Astrocyte (in vitro differentiated cells and primary cell): ENCODE measurements around the gene CHMP1A. TPM values are rescaled to one million over a fixed set of nuclear protein-coding genes. Genes with fewer than 3 reads are reported as not detected.
A peak's percentile ranks its signal among the peaks of the same experiment; 100 is the strongest.

Source experiments
- DNase-seq: peaks from one replicate; pipeline ENCODE4 v3.0.0-alpha.2; 2010; ENCODE audit warnings: low read depth
- FAIRE-seq: peaks from 2 replicates; lab custom pipeline; 2011; peaks lifted over from hg19 to GRCh38; lab: Jason Lieb, UNC
- H2AFZ ChIP-seq: 2 replicates; pipeline ENCODE4 v1.6.0; 2012; ENCODE audit warnings: low read depth, low read length, inconsistent platforms
- H3K27ac ChIP-seq: 2 replicates; pipeline ENCODE4 v1.5.1; 2011; ENCODE audit warnings: low read depth, low read length, inconsistent platforms
- H3K27me3 ChIP-seq: 2 replicates; pipeline ENCODE4 v1.6.0; 2011; ENCODE audit warnings: low read length, inconsistent platforms; ENCODE audit not compliant: insufficient read depth
- H3K36me3 ChIP-seq: 2 replicates; pipeline ENCODE4 v1.5.1; 2011; ENCODE audit warnings: low read length, inconsistent platforms; ENCODE audit not compliant: insufficient read depth
- H3K4me1 ChIP-seq: 2 replicates; pipeline ENCODE4 v1.5.1; 2011; ENCODE audit warnings: low read length, inconsistent platforms; ENCODE audit not compliant: insufficient read depth
- H3K4me2 ChIP-seq: 2 replicates; pipeline ENCODE4 v1.6.0; 2012; ENCODE audit warnings: low read length, inconsistent platforms
- H3K4me3 ChIP-seq: 2 replicates; pipeline ENCODE4 v1.5.1; 2011; ENCODE audit warnings: low read depth, mild to moderate bottlenecking, low read length, inconsistent platforms; ENCODE audit not compliant: insufficient read depth
- H3K79me2 ChIP-seq: 2 replicates; pipeline ENCODE4 v1.6.0; 2012; ENCODE audit warnings: mild to moderate bottlenecking, low read length, inconsistent platforms; ENCODE audit not compliant: insufficient read depth
- H3K9ac ChIP-seq: 2 replicates; pipeline ENCODE4 v1.6.0; 2012; ENCODE audit warnings: mild to moderate bottlenecking, low read length, inconsistent platforms
- H3K9me3 ChIP-seq: 2 replicates; pipeline ENCODE4 v1.5.1; 2012; ENCODE audit warnings: low read depth, mild to moderate bottlenecking, low read length, inconsistent platforms; ENCODE audit not compliant: insufficient read depth
- H4K20me1 ChIP-seq: 2 replicates; pipeline ENCODE4 v1.6.0; 2012; ENCODE audit warnings: low read length, inconsistent platforms; ENCODE audit not compliant: insufficient read depth
- H3K27ac Mint-ChIP-seq: one replicate; pipeline ENCODE4 v1.8.0; 2021; ENCODE audit warnings: mild to moderate bottlenecking, mixed read lengths; ENCODE audit not compliant: unreplicated experiment
- H3K27me3 Mint-ChIP-seq: one replicate; pipeline ENCODE4 v1.8.0; 2021; ENCODE audit warnings: low read depth, mixed read lengths; ENCODE audit not compliant: unreplicated experiment
- H3K36me3 Mint-ChIP-seq: one replicate; pipeline ENCODE4 v1.8.0; 2021; ENCODE audit warnings: low read depth, mixed read lengths; ENCODE audit not compliant: unreplicated experiment
- H3K4me1 Mint-ChIP-seq: one replicate; pipeline ENCODE4 v1.8.0; 2021; ENCODE audit warnings: low read depth, mixed read lengths; ENCODE audit not compliant: unreplicated experiment
- H3K4me3 Mint-ChIP-seq: one replicate; pipeline ENCODE4 v1.8.0; 2021; ENCODE audit warnings: mild to moderate bottlenecking, moderate library complexity, mixed read lengths; ENCODE audit not compliant: unreplicated experiment
- H3K9me3 Mint-ChIP-seq: one replicate; pipeline ENCODE4 v1.8.0; 2021; ENCODE audit warnings: mild to moderate bottlenecking, mixed read lengths; ENCODE audit not compliant: unreplicated experiment
- EZH2 ChIP-seq: IDR thresholded peaks from 2 replicates; pipeline ENCODE4 v1.6.1; 2012; ENCODE audit warnings: mild to moderate bottlenecking, low read length, inconsistent platforms; ENCODE audit not compliant: insufficient read depth
- total RNA-seq: library from RNA; stranded (reverse); gene quantifications from 2 replicates; pipeline ENCODE4 v1.2.1, GENCODE V29; 2021
- TF ChIP-seq, protein P1 (sequence below): IDR thresholded peaks from 2 replicates; pipeline ENCODE4 v1.5.1; 2011; ENCODE audit warnings: low read depth, mild to moderate bottlenecking, inconsistent platforms, low read length, moderate library complexity; ENCODE audit not compliant: insufficient read depth

The CHMP1A gene
- total RNA-seq, 1 donor from 2014 or later: 85.7 TPM

DNA sequence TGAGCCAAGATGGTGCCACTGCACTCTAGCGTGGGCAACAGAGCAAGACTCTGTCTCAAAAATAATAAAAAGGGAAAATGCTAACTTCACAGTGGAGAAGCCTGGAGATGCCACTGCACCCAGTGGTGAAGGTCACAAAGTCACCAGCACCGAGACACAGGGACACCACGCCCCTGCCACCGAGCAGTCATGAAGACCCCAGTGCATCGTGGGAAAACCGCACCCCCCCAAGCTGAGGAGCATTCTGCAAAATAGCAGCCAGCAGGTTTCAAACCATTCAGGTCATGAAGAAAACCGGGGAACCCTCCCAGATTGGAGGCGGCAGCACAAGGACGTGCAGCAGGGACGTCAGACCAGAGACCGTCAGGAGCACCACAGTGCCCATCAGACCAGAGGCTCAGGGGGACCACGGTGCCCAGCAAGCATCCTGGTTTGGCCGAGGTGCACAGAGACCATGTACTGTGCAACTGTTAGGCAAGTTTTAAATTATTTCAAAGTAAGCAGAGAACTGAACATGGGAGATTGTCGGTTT, 13.7 kb downstream of the CHMP1A start:
- Mint-ChIP-seq H3K4me3 (no peak overlapping the region), H3K4me1 (peaks cover 8% of the 10 kb centered on the region), H3K9me3 (no peaks in the 10 kb centered on the region), H3K36me3 (peaks cover 9% of the 10 kb centered on the region), H3K27ac (peak overlapping the region; percentile 34), H3K27me3 (peaks cover 6% of the 10 kb centered on the region)
- H4K20me1 ChIP-seq: peaks cover 15% of the 10 kb centered on the region
- no peaks in the 10 kb centered on the region for H3K27me3 ChIP-seq
- TF ChIP-seq EZH2: no peak
- TF ChIP-seq, protein P1, sequence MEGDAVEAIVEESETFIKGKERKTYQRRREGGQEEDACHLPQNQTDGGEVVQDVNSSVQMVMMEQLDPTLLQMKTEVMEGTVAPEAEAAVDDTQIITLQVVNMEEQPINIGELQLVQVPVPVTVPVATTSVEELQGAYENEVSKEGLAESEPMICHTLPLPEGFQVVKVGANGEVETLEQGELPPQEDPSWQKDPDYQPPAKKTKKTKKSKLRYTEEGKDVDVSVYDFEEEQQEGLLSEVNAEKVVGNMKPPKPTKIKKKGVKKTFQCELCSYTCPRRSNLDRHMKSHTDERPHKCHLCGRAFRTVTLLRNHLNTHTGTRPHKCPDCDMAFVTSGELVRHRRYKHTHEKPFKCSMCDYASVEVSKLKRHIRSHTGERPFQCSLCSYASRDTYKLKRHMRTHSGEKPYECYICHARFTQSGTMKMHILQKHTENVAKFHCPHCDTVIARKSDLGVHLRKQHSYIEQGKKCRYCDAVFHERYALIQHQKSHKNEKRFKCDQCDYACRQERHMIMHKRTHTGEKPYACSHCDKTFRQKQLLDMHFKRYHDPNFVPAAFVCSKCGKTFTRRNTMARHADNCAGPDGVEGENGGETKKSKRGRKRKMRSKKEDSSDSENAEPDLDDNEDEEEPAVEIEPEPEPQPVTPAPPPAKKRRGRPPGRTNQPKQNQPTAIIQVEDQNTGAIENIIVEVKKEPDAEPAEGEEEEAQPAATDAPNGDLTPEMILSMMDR: no peak
- no peaks in the 10 kb centered on the region for H3K36me3 ChIP-seq
- DNase-seq (no peak), FAIRE-seq (no peak)
- peaks cover 5% of the 10 kb centered on the region for H3K79me2 ChIP-seq
- no peak overlapping the region for H2AFZ ChIP-seq
- no peak overlapping the region for H3K9ac ChIP-seq
- H3K4me3 ChIP-seq: no peak overlapping the region
- H3K4me1 ChIP-seq: no peaks in the 10 kb centered on the region
- H3K27ac ChIP-seq: no peak overlapping the region
- no peak overlapping the region for H3K4me2 ChIP-seq
- no peaks in the 10 kb centered on the region for H3K9me3 ChIP-seq

DNA sequence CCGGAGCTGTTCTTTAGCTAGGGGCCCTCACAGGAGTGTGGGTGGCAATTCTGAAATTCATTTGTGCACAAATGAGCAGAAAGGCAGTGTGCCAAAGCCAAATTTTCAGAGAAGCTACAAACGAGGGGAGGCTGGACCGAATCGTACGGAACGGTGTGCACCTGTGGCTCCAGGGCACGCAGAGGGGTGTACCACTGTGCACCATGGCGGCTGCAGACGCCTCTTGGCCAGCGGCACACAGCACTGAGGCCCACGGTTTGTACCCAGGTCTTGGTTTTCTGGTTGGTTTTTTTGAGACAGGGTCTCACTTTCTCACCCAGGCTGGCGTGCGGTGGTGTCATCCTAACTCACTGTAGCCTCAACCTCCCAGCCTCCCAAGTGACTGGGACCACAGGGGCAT, 14.9 kb downstream of the CHMP1A start:
- Mint-ChIP-seq H3K27me3 (peaks cover 6% of the 10 kb centered on the region), H3K9me3 (no peaks in the 10 kb centered on the region), H3K4me3 (no peak overlapping the region), H3K4me1 (peaks cover 8% of the 10 kb centered on the region), H3K36me3 (peaks cover 9% of the 10 kb centered on the region), H3K27ac (no peak overlapping the region)
- no peaks in the 10 kb centered on the region for H3K36me3 ChIP-seq
- H3K27me3 ChIP-seq: no peaks in the 10 kb centered on the region
- H3K9me3 ChIP-seq: no peaks in the 10 kb centered on the region
- H2AFZ ChIP-seq: no peak overlapping the region
- no peak overlapping the region for H3K9ac ChIP-seq
- FAIRE-seq (no peak), DNase-seq (no peak)
- no peaks in the 10 kb centered on the region for H3K4me1 ChIP-seq
- peaks cover 5% of the 10 kb centered on the region for H3K79me2 ChIP-seq
- H3K4me3 ChIP-seq: no peak overlapping the region
- H4K20me1 ChIP-seq: peaks cover 15% of the 10 kb centered on the region
- TF ChIP-seq, protein P1: no peak
- no peak for TF ChIP-seq EZH2
- H3K27ac ChIP-seq: no peak overlapping the region
- H3K4me2 ChIP-seq: no peak overlapping the region

DNA sequence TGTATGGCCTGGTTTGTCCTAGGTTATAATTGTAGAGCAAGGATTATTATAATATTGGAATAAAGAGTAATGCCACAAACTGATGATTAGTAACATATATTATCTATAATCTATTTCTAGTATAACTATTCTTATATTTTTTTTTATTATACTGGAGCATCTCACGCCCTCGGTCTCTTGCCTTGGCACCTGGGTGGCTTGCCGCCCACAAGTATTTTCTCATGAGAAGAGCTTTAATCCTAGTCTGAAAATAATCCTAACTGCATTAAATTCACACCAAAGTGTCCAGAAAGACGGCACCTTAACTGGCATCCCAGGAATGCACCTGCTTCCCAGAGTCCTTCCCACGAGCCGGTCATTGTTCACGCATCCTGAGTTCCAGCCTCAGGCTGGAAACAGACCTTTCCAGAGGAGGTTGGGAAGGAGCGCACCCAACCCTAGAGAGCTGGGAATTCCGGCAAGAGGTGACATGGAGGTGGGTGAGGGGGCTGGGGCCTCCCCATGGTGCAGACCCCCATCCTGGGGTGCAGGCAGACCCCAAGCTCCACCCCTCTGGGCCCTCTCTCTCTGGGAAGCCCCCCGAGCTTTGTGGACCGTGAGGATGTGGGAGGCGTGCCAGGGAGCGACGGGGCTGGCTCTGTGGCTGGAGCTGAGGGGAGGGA, 15.9 kb downstream of the CHMP1A start:
- TF ChIP-seq EZH2: no peak
- TF ChIP-seq, protein P1: no peak
- H3K4me1 Mint-ChIP-seq: peaks cover 8% of the 10 kb centered on the region
- Histone ChIP-seq H3K9me3 (no peaks in the 10 kb centered on the region), H2AFZ (no peak overlapping the region), H3K4me1 (peaks cover 3% of the 10 kb centered on the region), H3K36me3 (no peaks in the 10 kb centered on the region), H3K9ac (no peak overlapping the region), H3K4me2 (peak overlapping the region; percentile 87), H3K27ac (no peak overlapping the region), H3K4me3 (no peak overlapping the region), H3K27me3 (no peaks in the 10 kb centered on the region), H3K79me2 (no peaks in the 10 kb centered on the region), H4K20me1 (peaks cover 10% of the 10 kb centered on the region)
- no peaks in the 10 kb centered on the region for H3K9me3 Mint-ChIP-seq
- DNase-seq (no peak), FAIRE-seq (no peak)
- H3K27me3 Mint-ChIP-seq: peaks cover 6% of the 10 kb centered on the region
- no peak overlapping the region for H3K4me3 Mint-ChIP-seq
- no peak overlapping the region for H3K27ac Mint-ChIP-seq
- peaks cover 6% of the 10 kb centered on the region for H3K36me3 Mint-ChIP-seq
